Effector CD8-positive, alpha-beta T cell (primary cell): ENCODE data around the gene MMP24OS.

Source experiments
- DNase-seq: peaks from one replicate; lab custom pipeline; 2025; lab: John Stamatoyannopoulos, UW

The MMP24OS gene

DNA sequence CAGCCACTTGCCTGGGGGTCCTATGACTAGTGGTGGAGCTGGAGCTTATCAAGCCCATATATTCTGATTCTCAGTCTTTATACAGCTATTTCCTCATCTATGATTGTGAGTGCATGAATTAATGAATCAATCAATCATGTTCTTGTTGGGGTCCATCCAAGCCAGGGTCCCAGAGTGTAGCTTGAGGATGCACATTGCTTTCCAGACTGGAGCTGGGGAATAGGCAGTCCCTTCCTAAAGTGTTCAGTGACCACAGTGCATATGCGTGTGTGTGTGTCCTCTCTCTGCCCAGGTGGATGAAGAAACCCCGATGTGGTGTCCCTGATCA lies 26.3 kb downstream of the MMP24OS start:
- no peak for DNase-seq

DNA sequence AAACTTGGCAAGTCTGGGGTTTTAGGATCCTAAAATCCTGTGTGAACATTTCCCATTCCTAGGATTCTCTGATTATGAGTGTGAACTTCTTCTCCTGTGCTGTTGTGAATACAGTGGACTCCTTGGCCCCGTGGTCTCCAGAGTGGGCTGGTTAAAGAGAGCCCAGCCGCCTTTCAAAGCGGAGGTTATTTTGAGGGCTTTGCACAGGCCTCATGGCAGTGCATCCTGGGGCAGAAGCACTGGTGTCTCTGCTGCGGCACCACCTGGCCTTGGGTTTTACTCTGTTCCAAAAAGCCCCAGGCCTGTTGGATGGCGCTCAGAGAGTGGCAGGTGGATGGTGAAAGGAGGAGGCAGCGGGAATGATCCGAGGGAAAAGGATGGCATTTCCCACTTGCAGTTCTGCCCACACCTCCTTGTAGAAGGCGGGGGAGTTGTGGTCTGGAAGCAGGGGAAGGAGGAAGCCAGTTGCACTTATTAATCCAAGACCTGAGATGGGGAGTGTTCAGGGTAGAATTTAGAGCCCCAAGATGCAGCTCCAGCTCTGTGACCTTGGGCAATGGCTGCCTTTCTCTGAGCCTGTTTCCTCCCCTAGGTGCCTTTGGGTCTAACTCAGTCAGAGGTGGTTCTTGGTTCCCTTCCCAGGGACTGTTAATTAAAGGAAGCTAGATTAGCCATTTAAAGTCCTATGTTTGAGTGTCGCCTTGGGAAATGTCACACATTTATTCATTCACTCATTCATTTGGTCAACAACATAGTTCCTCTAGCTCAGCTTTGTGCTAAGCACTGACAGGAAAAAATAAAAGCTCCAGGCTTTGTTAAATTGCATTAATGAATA lies 29.1 kb downstream of the MMP24OS start:
- no peak for DNase-seq

DNA sequence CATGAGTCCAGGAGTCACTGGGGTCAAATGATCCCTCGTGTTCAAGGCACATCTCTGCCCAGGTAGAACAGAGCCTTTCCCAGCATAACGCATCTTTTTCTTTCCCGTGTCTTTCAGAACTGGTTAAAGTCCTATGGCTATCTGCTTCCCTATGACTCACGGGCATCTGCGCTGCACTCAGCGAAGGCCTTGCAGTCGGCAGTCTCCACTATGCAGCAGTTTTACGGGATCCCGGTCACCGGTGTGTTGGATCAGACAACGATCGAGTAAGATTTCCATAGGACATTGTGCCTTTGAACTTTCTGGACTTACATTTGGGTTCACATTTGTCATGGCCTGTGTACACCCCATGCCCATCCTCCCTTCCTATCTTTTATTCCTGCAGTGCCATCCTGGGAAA lies 31.2 kb downstream of the MMP24OS start:
- DNase-seq, result no peak

DNA sequence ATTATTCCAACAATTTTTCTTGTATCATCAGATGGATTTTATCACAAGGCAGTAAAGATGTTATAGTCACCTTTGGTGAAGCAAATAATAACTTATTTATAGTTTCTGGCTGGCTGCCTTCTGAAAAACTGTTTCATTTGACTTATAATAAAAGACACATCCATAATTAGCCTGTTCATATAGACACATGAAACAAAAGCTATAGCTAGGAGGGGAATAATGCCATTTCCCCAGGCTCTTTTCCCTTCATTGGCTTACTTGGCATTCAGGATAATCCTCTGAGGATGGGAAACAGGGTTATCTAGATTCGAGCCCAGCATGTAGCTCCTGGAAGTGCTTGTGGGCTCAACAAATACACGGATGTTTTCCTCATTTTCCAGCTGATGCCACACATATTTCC lies 33.9 kb downstream of the MMP24OS start:
- no peak for DNase-seq

DNA sequence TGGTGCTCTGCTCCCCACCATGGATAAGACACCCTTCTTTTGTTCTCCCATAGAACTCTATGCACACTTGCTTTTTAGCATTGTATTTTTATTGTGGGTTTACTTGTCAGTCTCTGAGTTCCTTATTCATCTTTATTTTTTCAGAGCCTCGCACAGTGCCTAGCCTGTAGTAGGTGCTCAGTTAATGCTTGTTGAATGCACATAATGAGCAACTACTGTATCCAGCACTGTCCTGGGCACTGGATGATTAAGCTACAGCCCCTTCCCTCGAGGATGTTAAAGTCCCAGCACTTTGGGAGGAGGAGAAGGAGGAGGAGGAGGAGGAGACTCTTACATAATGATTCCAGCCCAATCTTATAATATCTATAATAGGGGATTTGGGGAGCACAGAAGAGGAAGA lies 34.6 kb downstream of the MMP24OS start:
- DNase-seq, result no peak

DNA sequence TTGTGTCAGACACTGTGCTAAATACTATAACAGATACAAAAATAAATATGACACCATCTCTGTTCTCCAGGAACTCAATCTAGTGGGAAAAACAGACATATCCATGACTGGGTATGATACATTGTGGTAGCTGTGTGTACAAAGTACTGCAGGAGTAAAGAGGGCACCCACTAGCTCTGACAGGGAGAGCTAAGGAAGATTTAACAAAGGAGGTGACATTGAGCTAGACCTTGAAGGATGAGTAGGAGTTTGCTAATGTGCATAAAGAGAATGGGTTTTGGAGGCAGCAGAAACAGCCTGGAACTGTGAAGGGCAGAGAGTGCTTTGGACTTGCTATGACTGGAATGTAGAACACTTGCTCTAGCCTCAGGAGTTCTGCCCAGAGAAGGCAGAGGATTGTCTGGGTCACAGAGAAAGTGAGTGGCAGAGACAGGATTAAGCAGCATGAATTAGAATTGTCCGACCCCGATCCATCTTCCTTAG lies 37.1 kb downstream of the MMP24OS start:
- DNase-seq, result no peak

DNA sequence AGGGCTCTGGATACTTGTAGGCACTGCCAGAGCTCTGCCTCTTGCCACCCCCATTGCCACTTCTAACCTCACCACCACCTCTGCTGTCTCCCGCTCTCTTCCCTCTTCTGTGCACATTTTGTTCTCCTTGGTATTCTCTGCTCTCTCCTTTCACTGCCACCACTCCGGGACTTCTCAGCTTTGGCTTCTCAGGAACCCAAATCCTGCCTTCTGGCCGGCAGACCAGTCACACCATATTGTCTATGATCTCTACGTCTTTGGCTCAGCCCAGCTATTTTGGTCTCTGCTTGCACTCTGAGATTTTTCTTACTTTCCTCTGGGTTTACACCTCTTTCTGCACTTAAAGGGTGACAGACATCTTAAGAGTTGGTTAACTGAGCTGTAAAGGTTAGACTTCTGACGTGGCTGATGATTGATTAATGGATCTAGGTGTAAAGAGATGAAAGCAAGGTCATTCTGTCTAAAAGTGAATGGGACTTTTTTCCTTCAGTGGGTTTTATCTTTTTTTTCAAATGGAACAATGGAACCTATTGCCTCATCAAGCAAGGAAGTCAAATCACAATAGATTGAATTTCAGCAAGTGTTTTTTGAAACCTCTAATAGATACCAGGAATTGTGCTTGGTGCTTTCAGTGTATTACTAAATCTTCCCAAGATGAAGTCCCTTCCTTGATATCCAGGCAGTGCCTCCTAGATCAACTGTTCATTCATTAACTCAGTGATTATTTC lies 37.7 kb downstream of the MMP24OS start:
- no peak for DNase-seq

DNA sequence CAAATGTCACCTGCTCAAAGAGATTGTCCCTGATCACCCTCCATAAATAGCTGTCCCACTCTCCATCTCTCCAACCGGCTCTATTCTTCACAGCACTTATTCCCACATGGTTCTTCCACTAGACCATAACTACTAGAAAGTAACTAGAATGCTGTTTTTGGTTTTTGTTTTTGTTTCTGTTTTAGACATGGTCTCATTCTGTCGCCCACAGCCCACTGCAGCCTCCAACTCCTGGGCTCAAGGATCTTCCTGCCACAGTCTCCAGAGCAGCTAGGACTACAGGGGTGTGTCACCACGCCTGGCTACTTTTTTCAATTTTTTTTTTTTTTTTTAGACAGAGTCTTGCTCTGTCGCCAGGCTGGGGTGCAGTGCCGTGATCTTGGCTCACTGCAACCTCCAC lies 39.2 kb downstream of the MMP24OS start:
- DNase-seq, result no peak

DNA sequence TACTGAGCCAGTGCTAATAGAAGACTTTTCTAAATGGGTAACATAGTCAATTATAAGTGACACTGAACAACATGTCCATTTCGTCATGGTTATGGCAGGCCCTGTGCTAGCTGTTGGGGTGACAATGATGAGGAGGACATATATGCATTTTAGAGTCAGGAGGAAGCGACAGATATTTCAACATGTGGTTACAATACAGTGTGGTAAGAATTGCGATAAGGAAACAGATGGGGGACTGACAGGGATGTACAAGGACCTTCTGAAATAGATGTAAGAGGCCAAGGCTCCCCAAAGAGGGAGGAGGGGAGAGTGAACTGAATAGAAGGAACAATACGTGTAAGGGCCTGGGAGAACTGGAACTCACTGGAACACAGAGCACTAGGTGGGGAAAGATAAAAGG lies 39.8 kb downstream of the MMP24OS start:
- DNase-seq, result no peak

DNA sequence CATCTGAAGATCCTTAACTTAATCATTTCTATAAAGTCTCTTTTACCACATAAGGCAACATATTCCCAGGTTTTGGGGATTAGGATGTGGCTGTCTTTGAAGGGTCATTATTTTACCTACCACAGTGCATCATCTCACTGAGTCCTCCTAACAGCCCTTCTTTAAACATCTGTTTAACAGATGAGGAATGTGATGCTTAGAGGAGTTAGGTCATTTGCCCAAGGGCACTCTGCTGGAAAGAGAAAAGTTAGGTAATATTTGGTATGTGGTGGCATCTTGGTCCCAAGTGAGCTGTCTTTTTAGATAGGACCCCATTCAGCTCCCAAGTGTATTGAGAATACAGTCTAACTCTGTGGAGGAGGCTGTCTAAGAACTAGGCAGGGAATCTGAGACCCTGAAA lies 40.4 kb downstream of the MMP24OS start:
- no peak for DNase-seq

DNA sequence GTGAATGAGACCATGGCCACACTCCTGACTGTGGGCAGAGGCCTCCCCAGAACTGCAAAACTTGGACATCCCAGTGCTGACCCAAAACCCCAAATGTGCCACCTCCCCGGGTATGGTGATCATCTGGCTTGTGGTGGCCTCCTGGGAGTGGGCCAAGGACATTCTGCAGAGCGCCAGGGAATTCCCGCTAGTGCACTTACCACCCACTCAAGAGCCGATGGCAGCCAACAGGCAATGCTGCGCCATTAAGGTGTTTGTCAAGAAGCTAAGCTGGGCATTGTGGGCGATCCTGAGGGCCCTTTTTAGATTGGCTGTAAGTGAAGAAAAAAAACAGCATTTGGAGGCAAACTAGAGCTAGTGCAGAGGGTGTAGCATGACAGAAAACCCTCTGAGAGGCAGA lies 42.0 kb downstream of the MMP24OS start:
- DNase-seq, result no peak

DNA sequence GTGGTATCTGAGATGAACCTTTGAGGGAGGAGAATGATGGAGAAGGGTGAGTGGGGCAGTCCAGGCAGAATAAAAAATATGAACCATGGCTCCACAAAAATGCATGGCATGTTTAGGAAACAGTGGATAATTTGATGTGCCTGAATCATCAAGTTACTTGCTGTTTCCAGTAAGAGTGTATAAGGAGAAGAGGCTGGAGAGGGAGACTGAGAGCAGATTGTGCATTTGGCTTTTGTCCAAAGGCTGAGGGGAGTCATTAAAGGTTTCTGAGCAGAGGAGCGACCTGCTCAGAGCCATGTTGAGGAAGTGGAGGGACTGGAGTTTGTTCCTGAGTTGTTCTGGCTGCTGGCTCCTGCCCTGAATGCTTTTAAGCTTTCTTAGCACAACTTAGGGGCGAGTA lies 45.3 kb downstream of the MMP24OS start:
- DNase-seq, result no peak

DNA sequence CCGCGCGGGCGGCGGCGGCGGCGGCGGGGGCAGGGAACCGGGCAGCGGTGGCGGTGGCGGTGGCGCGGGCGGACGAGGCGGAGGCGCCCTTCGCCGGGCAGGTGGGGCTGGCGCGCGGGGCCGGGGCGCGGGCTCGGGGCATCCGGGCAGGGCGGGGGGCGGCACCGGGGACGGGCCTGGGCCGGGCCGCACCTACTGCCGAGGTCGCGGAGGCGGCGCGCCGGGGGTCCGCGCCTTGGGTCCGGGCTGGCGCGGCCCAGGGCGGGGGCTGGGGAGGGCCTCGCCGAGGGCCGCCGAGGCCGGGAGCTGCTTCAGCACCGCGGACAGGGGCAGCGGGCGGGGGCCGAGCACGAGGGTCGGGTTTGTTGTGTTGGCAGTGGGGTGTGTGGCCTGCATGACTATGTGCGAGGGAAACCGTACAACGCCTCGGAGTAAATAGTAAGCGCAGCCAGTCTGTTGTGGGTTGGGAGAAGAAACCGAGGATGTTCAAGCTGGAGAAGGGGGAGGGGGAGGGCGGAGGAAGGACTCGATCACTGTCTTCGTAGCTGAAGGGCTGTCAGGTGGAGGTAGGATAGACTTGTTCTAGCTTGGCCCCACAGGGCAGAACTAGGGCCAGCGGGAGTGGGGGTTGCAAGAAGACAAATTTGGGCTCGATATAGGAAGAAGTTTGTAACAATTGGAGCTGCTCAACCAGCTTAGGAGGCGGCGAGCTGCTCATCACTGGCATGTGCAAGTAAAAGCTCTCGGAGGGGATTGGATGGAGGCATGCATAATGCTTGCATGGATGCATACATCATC lies 50.8 kb downstream of the MMP24OS start:
- no peak for DNase-seq
